Activated CD4-positive, CD25-positive, alpha-beta regulatory T cell (primary cell): ENCODE data around the gene SPATA31E1.
"Not testable (repeated sequence)": the region's sequence is repeated elsewhere in the genome, so short reads cannot be mapped to it uniquely, and the experiment has no call there.

ENCODE experiments used
- DNase-seq, 4 experiments: peaks; one replicate each; lab custom pipeline; 2025; lab: John Stamatoyannopoulos, UW

SPATA31E1 gene

DNA sequence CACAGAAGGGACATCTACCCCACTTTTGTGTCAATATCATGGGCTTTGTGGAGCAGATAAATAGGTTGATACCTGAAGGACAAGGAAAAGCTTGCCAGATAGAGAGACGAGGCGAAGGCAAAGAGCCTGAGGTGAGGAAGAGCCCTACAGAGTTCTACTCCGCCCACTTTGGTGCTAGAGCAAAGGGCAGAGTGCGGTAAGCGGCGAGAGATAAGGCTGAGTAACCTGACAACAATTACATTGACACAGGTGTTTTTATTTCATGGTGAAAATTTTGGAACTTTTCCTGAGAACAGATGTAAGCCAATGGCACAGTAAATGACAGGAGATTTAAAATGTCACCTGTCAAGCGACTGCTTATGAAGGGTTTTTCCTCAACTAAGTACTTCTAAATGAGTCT is 51.8 kb downstream of the SPATA31E1 start:
- DNase-seq, result not testable (repeated sequence)

DNA sequence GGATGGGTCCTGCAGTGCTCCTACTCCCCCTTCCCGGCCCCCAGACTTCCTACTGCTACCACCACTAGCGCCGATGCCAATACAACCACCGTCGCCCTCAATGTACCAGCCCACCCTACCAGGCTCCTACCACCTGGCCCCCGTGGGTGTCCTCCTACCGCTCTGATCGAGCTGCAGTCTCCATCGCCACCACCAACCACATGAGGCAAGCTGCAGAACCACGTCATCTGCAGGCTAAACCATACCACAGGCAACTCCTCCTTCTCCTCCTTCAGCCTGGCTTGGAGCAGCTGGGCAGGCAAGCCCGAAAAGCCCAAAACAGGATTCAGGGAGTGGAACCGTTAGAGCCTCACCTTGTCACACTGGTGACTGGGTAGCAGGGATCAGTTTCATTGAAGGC is 54.7 kb downstream of the SPATA31E1 start:
- DNase-seq, result not testable (repeated sequence)

DNA sequence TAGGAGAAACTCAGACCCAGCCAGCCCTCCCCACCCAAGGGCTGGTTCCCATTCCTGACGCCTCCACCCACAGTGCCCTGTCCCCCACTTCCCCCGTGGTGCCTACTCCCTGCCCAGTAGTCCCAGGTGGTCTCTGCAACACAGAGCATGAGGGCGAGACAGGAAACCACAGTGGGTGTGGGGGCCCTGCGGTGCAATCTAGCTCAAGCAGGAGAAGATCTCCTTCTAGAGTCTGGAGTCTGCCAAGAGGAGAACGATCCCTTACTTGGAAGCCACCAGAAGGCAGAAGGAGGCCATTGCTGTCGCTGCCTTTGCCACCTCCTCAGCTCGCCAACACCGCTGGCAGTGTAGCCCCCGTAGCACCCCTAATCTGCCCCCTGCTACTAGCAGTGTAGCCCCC is 55.2 kb downstream of the SPATA31E1 start:
- DNase-seq, result not testable (repeated sequence)

DNA sequence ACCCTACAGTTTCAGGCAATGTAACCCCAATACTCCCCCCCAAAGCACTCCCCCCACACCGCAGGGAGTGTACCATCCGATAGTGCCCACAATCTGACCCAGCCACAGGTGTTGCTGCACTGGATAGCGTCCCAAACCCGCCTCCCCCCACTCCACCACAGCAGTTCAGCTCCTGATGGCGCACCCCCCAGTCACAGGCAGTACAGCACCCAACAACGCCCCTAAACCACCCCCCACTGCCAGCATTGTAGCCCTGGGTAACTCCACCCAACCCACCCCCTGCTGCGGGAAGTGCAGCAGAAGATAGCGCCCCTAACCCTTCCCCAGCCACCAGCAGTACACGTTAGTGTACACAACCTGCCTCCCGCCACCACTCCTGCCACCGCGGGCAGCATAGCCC is 55.7 kb downstream of the SPATA31E1 start:
- DNase-seq, result not testable (repeated sequence)
